GM12878 (cell line): ENCODE results near the gene FDXACB1. TPM values are rescaled to one million over a fixed set of nuclear protein-coding genes. Genes with fewer than 3 reads are reported as not detected.

Source experiments
- ATAC-seq: fragments of 200-7000 bp; cut with Tn5 transposase; 3 replicates; pipeline ENCODE4 v1.9.1; 2020; ENCODE audit warnings: mild to moderate bottlenecking, moderate library complexity
- BruUV-seq: library from RNA; stranded (reverse); fragments of 400-500 nt; replicated peaks from 2 replicates; lab custom pipeline; 2021; lab: Mats Ljungman, UMichigan
- CTCF ChIA-PET: fragments of 300-600 bp; sonication (Branson Sonifier 250); formaldehyde crosslinking; extraction: SDS; loops from one replicate; lab custom pipeline; 2021; ENCODE audit warnings: inconsistent platforms; lab: Yijun Ruan, JAX
- POLR2A ChIA-PET: fragments of 350-600 bp; formaldehyde crosslinking; extraction: SDS; loops from one replicate; lab custom pipeline; 2021; ENCODE audit warnings: inconsistent platforms; lab: Charles Lee
- RAD21 ChIA-PET: fragments of 300-600 bp; sonication (Branson Sonifier 250); formaldehyde crosslinking; loops from one replicate; lab custom pipeline; 2023; ENCODE audit warnings: antibody characterized with exemption; ENCODE audit not compliant: unreplicated experiment; lab: Charles Lee
- SMC1A ChIA-PET: fragments of 300-600 bp; sonication (Branson Sonifier 250); formaldehyde crosslinking; loops from one replicate; lab custom pipeline; 2023; ENCODE audit not compliant: unreplicated experiment, uncharacterized antibody; lab: Charles Lee
- DNase-seq: peaks from one replicate; pipeline ENCODE4 v3.0.0-alpha.2; 2011; ENCODE audit warnings: low read depth, low spot score
- FAIRE-seq: peaks from 3 replicates; lab custom pipeline; 2011; peaks lifted over from hg19 to GRCh38; lab: Jason Lieb, UNC
- H2AFZ ChIP-seq: 2 replicates; pipeline ENCODE4 v1.6.0; 2011; ENCODE audit warnings: low read depth, low read length, control low read depth; ENCODE audit not compliant: control insufficient read depth
- H3K27ac ChIP-seq: 2 replicates; pipeline ENCODE4 v1.5.1; 2011; ENCODE audit warnings: control low read depth; ENCODE audit not compliant: control insufficient read depth, insufficient read depth
- H3K27me3 ChIP-seq, 2 experiments: replicated peaks in 1 of 2; 2 replicates each; pipeline versions ENCODE4 v1.6.0 to v1.6.1; 2011; ENCODE audit warnings: low read length in 1 of 2; ENCODE audit not compliant: control insufficient read depth in 2 of 2, insufficient read depth in 2 of 2
- H3K36me3 ChIP-seq, 2 experiments: 2 replicates each; pipeline ENCODE4 v1.5.1; 2011; ENCODE audit warnings: low read length in 1 of 2; ENCODE audit not compliant: control insufficient read depth in 2 of 2, insufficient read depth in 2 of 2
- H3K4me1 ChIP-seq: 2 replicates; pipeline ENCODE4 v1.6.1; 2011; ENCODE audit warnings: mild to moderate bottlenecking, low read length, moderate library complexity, mixed read lengths; ENCODE audit not compliant: control insufficient read depth, insufficient read depth
- H3K4me2 ChIP-seq: 2 replicates; pipeline ENCODE4 v1.6.0; 2011; ENCODE audit warnings: control low read depth; ENCODE audit not compliant: control insufficient read depth, insufficient read depth
- H3K4me3 ChIP-seq: fragments of 200-600 bp; sonication (generic); 2 replicates; pipeline ENCODE4 v1.5.1; 2016
- H3K79me2 ChIP-seq: 2 replicates; pipeline ENCODE4 v1.6.0; 2011; ENCODE audit warnings: low read length; ENCODE audit not compliant: control insufficient read depth, insufficient read depth
- H3K9ac ChIP-seq: 2 replicates; pipeline ENCODE4 v1.8.0; 2011; ENCODE audit warnings: low read length, control low read depth, mixed read lengths; ENCODE audit not compliant: control insufficient read depth, insufficient read depth
- H3K9me3 ChIP-seq: replicated peaks from 3 replicates; pipeline ENCODE4 v1.5.1; 2011; ENCODE audit warnings: mild to moderate bottlenecking, low read length; ENCODE audit not compliant: control insufficient read depth, insufficient read depth
- H4K20me1 ChIP-seq: 2 replicates; pipeline ENCODE4 v1.6.0; 2011; ENCODE audit not compliant: control insufficient read depth, insufficient read depth
- CHD1 ChIP-seq: IDR thresholded peaks from 2 replicates; pipeline ENCODE4 v1.6.1; 2012; ENCODE audit warnings: low read depth, low read length, improper control_type of control experiment
- EGR1 ChIP-seq, 2 experiments: IDR thresholded peaks; 1 replicate in 1 of 2; 2 replicates in 1 of 2; pipeline ENCODE4 v1.6.1; 2011 to 2012; ENCODE audit warnings: low read depth in 2 of 2, low read length in 2 of 2, borderline replicate concordance in 1 of 2, mild to moderate bottlenecking in 1 of 2, moderate library complexity in 1 of 2
- ETV6 ChIP-seq, 2 experiments: fragments of 450-650 bp in 1 of 2; IDR thresholded peaks in 1 of 2; conservative IDR thresholded peaks in 1 of 2; 2 replicates each; pipeline ENCODE4 v1.6.1; 2014; ENCODE audit warnings: antibody characterized with exemption in 1 of 2, borderline replicate concordance in 1 of 2, low read depth in 1 of 2, mild to moderate bottlenecking in 1 of 2, moderate library complexity in 1 of 2
- FOXK2 ChIP-seq: fragments of 450-650 bp; IDR thresholded peaks from 2 replicates; pipeline ENCODE4 v1.6.1; 2017; ENCODE audit warnings: mild to moderate bottlenecking, moderate library complexity
- IRF3 ChIP-seq: fragments of 450-650 bp; IDR thresholded peaks from 2 replicates; pipeline ENCODE4 v1.6.1; 2014; ENCODE audit warnings: mild to moderate bottlenecking
- IRF4 ChIP-seq: IDR thresholded peaks from 2 replicates; pipeline ENCODE4 v1.6.1; 2011; ENCODE audit warnings: low read depth, low read length
- MEF2A ChIP-seq: IDR thresholded peaks from 2 replicates; pipeline ENCODE4 v1.6.1; 2011; ENCODE audit warnings: low read depth, mild to moderate bottlenecking, low read length, moderate library complexity; ENCODE audit not compliant: insufficient read depth
- SREBF2 ChIP-seq: IDR thresholded peaks from 2 replicates; pipeline ENCODE4 v1.6.1; 2012; ENCODE audit warnings: mild to moderate bottlenecking, low read length
- SUZ12 ChIP-seq: fragments of 200-600 bp; sonication (generic); IDR thresholded peaks from one replicate; pipeline ENCODE4 v1.6.1; 2018; ENCODE audit warnings: antibody characterized with exemption, mild to moderate bottlenecking; ENCODE audit not compliant: unreplicated experiment
- YY1 ChIP-seq: IDR thresholded peaks from 2 replicates; pipeline ENCODE4 v1.6.1; 2011; ENCODE audit warnings: low read depth, mild to moderate bottlenecking, low read length
- ZNF217 ChIP-seq: fragments of 450-650 bp; IDR thresholded peaks from 2 replicates; pipeline ENCODE4 v1.6.1; 2017; ENCODE audit warnings: antibody characterized with exemption, mild to moderate bottlenecking
- WGBS: methylation state at CpG from one replicate; pipeline ENCODE4 v1.1.6; 2016; ENCODE audit warnings: low lambda C conversion rate; ENCODE audit not compliant: insufficient replicate concordance, insufficient coverage; ENCODE audit errors: missing lambda C conversion rate; 5-methylcytosine and 5-hydroxymethylcytosine counted together
- in situ Hi-C: fragments of 300-500 bp; cut with MboI; formaldehyde crosslinking; loops from 9 replicates; pipeline ENCODE4 v1.14.3; 2018; ENCODE audit warnings: mixed read lengths
- intact Hi-C: fragments of 100-400 bp; cut with micrococcal nuclease; formaldehyde crosslinking; loops from one replicate; pipeline ENCODE4 v1.14.2; 2022; ENCODE audit not compliant: unreplicated experiment
- polyA plus RNA-seq, 11 experiments: library from polyadenylated mRNA; depleted of rRNA in 4 of 11; unstranded in 6 of 11; stranded (reverse) in 5 of 11; fragments of >200 nt; fragmentation: Nextera tagmentation in 4 of 11; fragmentation: Illumina TruSeq in 1 of 11; extraction: Ambion mirVana in 4 of 11; extraction: Trizol in 1 of 11; gene quantifications; 1 replicate in 1 of 11; 2 replicates in 10 of 11; pipeline versions ENCODE4 v1.2.1 to v1.2.3, GENCODE V29; 2011 to 2016; ENCODE audit warnings: inconsistent platforms in 2 of 11, missing spikeins in 2 of 11, low read depth in 1 of 11
- total RNA-seq, 4 experiments: library from RNA; depleted of rRNA in 3 of 4; stranded (reverse); fragments of >200 nt in 3 of 4; fragmentation: Illumina TruSeq in 1 of 4; extraction: Trizol in 1 of 4; gene quantifications; 2 replicates each; pipeline versions ENCODE4 v1.2.1 to v1.2.3, GENCODE V29; 2013 to 2021
- TF ChIP-seq, protein P1 (sequence below): fragments of 450-650 bp; IDR thresholded peaks from 2 replicates; pipeline ENCODE4 v1.6.1; 2017; ENCODE audit warnings: antibody characterized with exemption, mild to moderate bottlenecking, moderate library complexity
- TF ChIP-seq, protein P2 (sequence below): fragments of 450-650 bp; IDR thresholded peaks from 2 replicates; pipeline ENCODE4 v1.6.1; 2017; ENCODE audit warnings: mild to moderate bottlenecking, moderate library complexity

Gene FDXACB1
- total and polyA plus RNA-seq, 10 of the 15 experiments (the other 5 are each of a cell fraction or from before 2014, with no cell fraction given) = 7.4 to 13.3 (median 9.7) TPM

DNA sequence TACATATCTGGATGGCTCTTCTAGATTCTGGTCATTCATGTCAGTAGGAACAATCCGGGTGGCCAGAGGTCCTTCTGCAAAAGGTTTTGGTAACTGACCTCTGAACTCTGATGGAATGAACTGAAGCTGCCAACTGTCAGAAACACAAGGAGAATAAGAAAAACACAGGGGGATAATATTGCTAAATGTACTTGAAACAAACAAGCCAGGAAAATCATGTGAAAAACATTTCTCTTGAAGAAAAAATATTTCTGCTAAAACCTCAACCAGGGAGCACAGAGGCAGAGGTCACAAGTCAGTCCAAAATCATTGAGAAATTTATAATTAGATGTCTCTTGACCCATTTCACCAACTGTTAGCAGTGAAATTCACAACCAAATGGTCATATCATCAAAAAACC, 42.8 kb downstream of the FDXACB1 start:
- CTCF ChIA-PET = interaction anchor here (0.8 to 5.2 kb wide), 4 partner anchors 59 to 249 kb away, joined by 3 to 32 read pairs (median 4); no protein-coding TSS in a partner anchor
- H3K27me3 ChIP-seq = no peaks in the 10 kb centered on the region
- ATAC-seq (no peak), FAIRE-seq (no peak), DNase-seq (no peak)
- no peaks in the 10 kb centered on the region for H3K9me3 ChIP-seq
- H2AFZ ChIP-seq = no peak overlapping the region
- POLR2A ChIA-PET = no interaction called here
- 92% methylated on average over 1 of the region's 1 CpG for WGBS
- SMC1A ChIA-PET = interaction anchor here (1.0 to 2.1 kb wide), 4 partner anchors 10 to 254 kb away, joined by 3 to 5 read pairs (median 4); no protein-coding TSS in a partner anchor
- RAD21 ChIA-PET = interaction anchor here (0.5 to 5.0 kb wide), 3 partner anchors 35 to 1508 kb away, joined by 3 to 38 read pairs (median 5); partner anchors contain the start of gene ALG9
- in situ Hi-C loops = no loop called here
- no TSS peak for BruUV-seq
- H3K36me3 ChIP-seq = peaks cover 0 to 22% of the 10 kb centered on the region in 2 experiments; a peak in 3 of 4 replicates
- H3K4me3 ChIP-seq = no peak overlapping the region
- no peaks in the 10 kb centered on the region for H3K79me2 ChIP-seq
- no peak overlapping the region for H3K4me2 ChIP-seq
- no peak overlapping the region for H3K9ac ChIP-seq
- no peaks in the 10 kb centered on the region for H4K20me1 ChIP-seq
- TF ChIP-seq CHD1 = no peak
- no peak for TF ChIP-seq SREBF2
- TF ChIP-seq, protein P1, sequence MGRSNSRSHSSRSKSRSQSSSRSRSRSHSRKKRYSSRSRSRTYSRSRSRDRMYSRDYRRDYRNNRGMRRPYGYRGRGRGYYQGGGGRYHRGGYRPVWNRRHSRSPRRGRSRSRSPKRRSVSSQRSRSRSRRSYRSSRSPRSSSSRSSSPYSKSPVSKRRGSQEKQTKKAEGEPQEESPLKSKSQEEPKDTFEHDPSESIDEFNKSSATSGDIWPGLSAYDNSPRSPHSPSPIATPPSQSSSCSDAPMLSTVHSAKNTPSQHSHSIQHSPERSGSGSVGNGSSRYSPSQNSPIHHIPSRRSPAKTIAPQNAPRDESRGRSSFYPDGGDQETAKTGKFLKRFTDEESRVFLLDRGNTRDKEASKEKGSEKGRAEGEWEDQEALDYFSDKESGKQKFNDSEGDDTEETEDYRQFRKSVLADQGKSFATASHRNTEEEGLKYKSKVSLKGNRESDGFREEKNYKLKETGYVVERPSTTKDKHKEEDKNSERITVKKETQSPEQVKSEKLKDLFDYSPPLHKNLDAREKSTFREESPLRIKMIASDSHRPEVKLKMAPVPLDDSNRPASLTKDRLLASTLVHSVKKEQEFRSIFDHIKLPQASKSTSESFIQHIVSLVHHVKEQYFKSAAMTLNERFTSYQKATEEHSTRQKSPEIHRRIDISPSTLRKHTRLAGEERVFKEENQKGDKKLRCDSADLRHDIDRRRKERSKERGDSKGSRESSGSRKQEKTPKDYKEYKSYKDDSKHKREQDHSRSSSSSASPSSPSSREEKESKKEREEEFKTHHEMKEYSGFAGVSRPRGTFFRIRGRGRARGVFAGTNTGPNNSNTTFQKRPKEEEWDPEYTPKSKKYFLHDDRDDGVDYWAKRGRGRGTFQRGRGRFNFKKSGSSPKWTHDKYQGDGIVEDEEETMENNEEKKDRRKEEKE = no peak
- no peak for TF ChIP-seq MEF2A
- TF ChIP-seq IRF3 = no peak
- no peak for TF ChIP-seq YY1
- no peak for TF ChIP-seq ZNF217
- TF ChIP-seq, protein P2, sequence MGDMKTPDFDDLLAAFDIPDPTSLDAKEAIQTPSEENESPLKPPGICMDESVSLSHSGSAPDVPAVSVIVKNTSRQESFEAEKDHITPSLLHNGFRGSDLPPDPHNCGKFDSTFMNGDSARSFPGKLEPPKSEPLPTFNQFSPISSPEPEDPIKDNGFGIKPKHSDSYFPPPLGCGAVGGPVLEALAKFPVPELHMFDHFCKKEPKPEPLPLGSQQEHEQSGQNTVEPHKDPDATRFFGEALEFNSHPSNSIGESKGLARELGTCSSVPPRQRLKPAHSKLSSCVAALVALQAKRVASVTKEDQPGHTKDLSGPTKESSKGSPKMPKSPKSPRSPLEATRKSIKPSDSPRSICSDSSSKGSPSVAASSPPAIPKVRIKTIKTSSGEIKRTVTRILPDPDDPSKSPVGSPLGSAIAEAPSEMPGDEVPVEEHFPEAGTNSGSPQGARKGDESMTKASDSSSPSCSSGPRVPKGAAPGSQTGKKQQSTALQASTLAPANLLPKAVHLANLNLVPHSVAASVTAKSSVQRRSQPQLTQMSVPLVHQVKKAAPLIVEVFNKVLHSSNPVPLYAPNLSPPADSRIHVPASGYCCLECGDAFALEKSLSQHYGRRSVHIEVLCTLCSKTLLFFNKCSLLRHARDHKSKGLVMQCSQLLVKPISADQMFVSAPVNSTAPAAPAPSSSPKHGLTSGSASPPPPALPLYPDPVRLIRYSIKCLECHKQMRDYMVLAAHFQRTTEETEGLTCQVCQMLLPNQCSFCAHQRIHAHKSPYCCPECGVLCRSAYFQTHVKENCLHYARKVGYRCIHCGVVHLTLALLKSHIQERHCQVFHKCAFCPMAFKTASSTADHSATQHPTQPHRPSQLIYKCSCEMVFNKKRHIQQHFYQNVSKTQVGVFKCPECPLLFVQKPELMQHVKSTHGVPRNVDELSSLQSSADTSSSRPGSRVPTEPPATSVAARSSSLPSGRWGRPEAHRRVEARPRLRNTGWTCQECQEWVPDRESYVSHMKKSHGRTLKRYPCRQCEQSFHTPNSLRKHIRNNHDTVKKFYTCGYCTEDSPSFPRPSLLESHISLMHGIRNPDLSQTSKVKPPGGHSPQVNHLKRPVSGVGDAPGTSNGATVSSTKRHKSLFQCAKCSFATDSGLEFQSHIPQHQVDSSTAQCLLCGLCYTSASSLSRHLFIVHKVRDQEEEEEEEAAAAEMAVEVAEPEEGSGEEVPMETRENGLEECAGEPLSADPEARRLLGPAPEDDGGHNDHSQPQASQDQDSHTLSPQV = no peak
- no peak for TF ChIP-seq EGR1 (IDR thresholded peaks at IDR 0.05; ENCODE audit: borderline replicate concordance in 1 of 2, low read depth in 2 of 2, low read length in 2 of 2)
- no peak for TF ChIP-seq SUZ12
- no peak for TF ChIP-seq IRF4
- no peak for TF ChIP-seq FOXK2
- no peak for TF ChIP-seq ETV6 (conservative IDR thresholded peaks at IDR 0.05 in 1 of 2, IDR thresholded peaks at IDR 0.05 in 1 of 2; ENCODE audit: borderline replicate concordance in 1 of 2, low read depth in 1 of 2)
- TF ChIP-seq, all 136 proteins: peak for 0
- H3K4me1 ChIP-seq = peaks cover 6% of the 10 kb centered on the region; the same call in 1 of the 2 replicates
- intact Hi-C loops = no loop called here
- no peak overlapping the region for H3K27ac ChIP-seq
